ENCODE measurements around the gene DCAF17.

GRCh38 chr2:171523088-171524017, 89.3 kb downstream of the DCAF17 start:
- TF ChIP-seq POLR2AphosphoS5 (IDR thresholded peaks at IDR 0.05) (peak; percentile 66), POLR2A (IDR thresholded peaks at IDR 0.05) (peak; percentile 39 to 49), CTCF (IDR thresholded peaks at IDR 0.05) (peak in 1 of 4 experiments; percentile 4)

Data from gastroesophageal sphincter (tissue), 3 donors.